Measurements from ENCODE around the gene ULK4. TPM values are rescaled to one million over a fixed set of nuclear protein-coding genes. Genes with fewer than 3 reads are reported as not detected.

The ULK4 gene
- total RNA-seq, 1 experiment from 2014 or later, result 6.3 TPM

DNA sequence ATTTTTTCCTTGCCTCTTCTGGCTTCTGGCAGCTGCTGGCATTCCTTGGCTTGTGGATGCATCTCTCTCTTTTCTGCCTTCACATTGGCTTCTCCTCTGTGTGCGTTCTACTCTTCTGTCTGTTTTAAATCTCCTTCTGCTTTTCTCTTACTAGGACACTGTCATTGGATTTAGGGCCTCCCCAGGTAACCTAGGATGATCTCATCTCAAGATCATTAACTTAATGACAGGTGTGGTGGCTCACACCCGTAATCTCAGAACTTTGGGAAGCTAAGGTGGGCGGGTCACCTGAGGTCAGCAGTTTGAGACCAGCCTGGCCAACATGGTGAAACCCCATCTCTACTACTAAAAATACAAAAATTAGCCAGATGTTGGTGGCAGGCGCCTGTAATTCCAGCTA, 40.9 kb upstream of the ULK4 start:
- Histone ChIP-seq H4K20me1 (ENCODE audit: insufficient read depth) (no peaks in the 10 kb centered on the region), H3K4me3 (replicated peaks in 1 of 2; ENCODE audit: low read depth in 1 of 2, low read length in 2 of 2) (no peak overlapping the region), H3K36me3 (ENCODE audit: control insufficient read depth in 1 of 2, insufficient read depth in 2 of 2, low read length in 2 of 2) (no peaks in the 10 kb centered on the region), H3K4me2 (ENCODE audit: low read length) (no peak overlapping the region), H3K9me2 (ENCODE audit: insufficient read depth) (no peaks in the 10 kb centered on the region), H3K4me1 (ENCODE audit: control insufficient read depth in 1 of 2, insufficient read depth in 2 of 2, low read length in 2 of 2) (no peaks in the 10 kb centered on the region), H2AFZ (ENCODE audit: low read depth, low read length, poor library complexity, severe bottlenecking) (no peak overlapping the region), H3K79me2 (ENCODE audit: insufficient read depth, low read length) (no peaks in the 10 kb centered on the region), H3K27me3 (ENCODE audit: insufficient read depth, low read length) (no peaks in the 10 kb centered on the region), H3K9ac (ENCODE audit: low read length) (no peak overlapping the region), H3K27ac (ENCODE audit: low read depth, low read length) (no peak overlapping the region), H3K9me3 (ENCODE audit: control insufficient read depth in 1 of 2, insufficient read depth in 1 of 2, low read depth in 1 of 2, low read length in 2 of 2) (no peaks in the 10 kb centered on the region)
- ChIA-PET RAD21 (ENCODE audit: low non-redundant PET in 1 of 2, low total read pairs in 2 of 2, uncharacterized antibody in 2 of 2, unreplicated experiment in 2 of 2) (no interaction called here), CTCF (no interaction called here), POLR2A (no interaction called here)
- ATAC-seq, result no peak
- intact Hi-C loops (cut with micrococcal nuclease), result no loop called here
- BruUV-seq (replicated peaks), result no TSS peak
- TF ChIP-seq FOSL1 (IDR thresholded peaks at IDR 0.05; ENCODE audit: low read depth), result no peak
- TF ChIP-seq, protein P1, sequence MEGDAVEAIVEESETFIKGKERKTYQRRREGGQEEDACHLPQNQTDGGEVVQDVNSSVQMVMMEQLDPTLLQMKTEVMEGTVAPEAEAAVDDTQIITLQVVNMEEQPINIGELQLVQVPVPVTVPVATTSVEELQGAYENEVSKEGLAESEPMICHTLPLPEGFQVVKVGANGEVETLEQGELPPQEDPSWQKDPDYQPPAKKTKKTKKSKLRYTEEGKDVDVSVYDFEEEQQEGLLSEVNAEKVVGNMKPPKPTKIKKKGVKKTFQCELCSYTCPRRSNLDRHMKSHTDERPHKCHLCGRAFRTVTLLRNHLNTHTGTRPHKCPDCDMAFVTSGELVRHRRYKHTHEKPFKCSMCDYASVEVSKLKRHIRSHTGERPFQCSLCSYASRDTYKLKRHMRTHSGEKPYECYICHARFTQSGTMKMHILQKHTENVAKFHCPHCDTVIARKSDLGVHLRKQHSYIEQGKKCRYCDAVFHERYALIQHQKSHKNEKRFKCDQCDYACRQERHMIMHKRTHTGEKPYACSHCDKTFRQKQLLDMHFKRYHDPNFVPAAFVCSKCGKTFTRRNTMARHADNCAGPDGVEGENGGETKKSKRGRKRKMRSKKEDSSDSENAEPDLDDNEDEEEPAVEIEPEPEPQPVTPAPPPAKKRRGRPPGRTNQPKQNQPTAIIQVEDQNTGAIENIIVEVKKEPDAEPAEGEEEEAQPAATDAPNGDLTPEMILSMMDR (IDR thresholded peaks at IDR 0.05 in 2 of 3, conservative IDR thresholded peaks at IDR 0.05 in 1 of 3; ENCODE audit: borderline replicate concordance in 1 of 3, insufficient read depth in 1 of 3, low read depth in 2 of 3, low read length in 2 of 3), result no peak
- no peak for TF ChIP-seq EGR1 (IDR thresholded peaks at IDR 0.05; ENCODE audit: low read depth)
- no peak for TF ChIP-seq CBX3 (IDR thresholded peaks at IDR 0.05; ENCODE audit: low read depth)
- no peak for TF ChIP-seq EZH2phosphoT487 (IDR thresholded peaks at IDR 0.05; ENCODE audit: borderline replicate concordance)
- no peak for TF ChIP-seq ZNF274 (IDR thresholded peaks at IDR 0.05; ENCODE audit: low read depth, low read length)
- no peak for TF ChIP-seq YY1 (IDR thresholded peaks at IDR 0.05; ENCODE audit: extremely low read depth, insufficient replicate concordance, low read depth, low read length)
- TF ChIP-seq ELF1 (IDR thresholded peaks at IDR 0.05; ENCODE audit: borderline replicate concordance, low read depth), result no peak
- no peak for TF ChIP-seq SP1 (IDR thresholded peaks at IDR 0.05; ENCODE audit: low read depth)
- TF ChIP-seq, protein P2, sequence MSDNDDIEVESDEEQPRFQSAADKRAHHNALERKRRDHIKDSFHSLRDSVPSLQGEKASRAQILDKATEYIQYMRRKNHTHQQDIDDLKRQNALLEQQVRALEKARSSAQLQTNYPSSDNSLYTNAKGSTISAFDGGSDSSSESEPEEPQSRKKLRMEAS (IDR thresholded peaks at IDR 0.05), result no peak
- TF ChIP-seq CEBPB (IDR thresholded peaks at IDR 0.05; ENCODE audit: low read depth), result no peak
- no peak for TF ChIP-seq EZH2 (IDR thresholded peaks at IDR 0.05)
- TF ChIP-seq, protein P3, sequence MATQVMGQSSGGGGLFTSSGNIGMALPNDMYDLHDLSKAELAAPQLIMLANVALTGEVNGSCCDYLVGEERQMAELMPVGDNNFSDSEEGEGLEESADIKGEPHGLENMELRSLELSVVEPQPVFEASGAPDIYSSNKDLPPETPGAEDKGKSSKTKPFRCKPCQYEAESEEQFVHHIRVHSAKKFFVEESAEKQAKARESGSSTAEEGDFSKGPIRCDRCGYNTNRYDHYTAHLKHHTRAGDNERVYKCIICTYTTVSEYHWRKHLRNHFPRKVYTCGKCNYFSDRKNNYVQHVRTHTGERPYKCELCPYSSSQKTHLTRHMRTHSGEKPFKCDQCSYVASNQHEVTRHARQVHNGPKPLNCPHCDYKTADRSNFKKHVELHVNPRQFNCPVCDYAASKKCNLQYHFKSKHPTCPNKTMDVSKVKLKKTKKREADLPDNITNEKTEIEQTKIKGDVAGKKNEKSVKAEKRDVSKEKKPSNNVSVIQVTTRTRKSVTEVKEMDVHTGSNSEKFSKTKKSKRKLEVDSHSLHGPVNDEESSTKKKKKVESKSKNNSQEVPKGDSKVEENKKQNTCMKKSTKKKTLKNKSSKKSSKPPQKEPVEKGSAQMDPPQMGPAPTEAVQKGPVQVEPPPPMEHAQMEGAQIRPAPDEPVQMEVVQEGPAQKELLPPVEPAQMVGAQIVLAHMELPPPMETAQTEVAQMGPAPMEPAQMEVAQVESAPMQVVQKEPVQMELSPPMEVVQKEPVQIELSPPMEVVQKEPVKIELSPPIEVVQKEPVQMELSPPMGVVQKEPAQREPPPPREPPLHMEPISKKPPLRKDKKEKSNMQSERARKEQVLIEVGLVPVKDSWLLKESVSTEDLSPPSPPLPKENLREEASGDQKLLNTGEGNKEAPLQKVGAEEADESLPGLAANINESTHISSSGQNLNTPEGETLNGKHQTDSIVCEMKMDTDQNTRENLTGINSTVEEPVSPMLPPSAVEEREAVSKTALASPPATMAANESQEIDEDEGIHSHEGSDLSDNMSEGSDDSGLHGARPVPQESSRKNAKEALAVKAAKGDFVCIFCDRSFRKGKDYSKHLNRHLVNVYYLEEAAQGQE (IDR thresholded peaks at IDR 0.05; ENCODE audit: low read depth), result no peak
- TF ChIP-seq SRF (IDR thresholded peaks at IDR 0.05; ENCODE audit: low read depth), result no peak
- no peak for TF ChIP-seq ZFX (IDR thresholded peaks at IDR 0.05)
- TF ChIP-seq, protein P4, sequence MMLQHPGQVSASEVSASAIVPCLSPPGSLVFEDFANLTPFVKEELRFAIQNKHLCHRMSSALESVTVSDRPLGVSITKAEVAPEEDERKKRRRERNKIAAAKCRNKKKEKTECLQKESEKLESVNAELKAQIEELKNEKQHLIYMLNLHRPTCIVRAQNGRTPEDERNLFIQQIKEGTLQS (IDR thresholded peaks at IDR 0.05), result no peak
- TF ChIP-seq TCF7L2 (IDR thresholded peaks at IDR 0.05; ENCODE audit: borderline replicate concordance, extremely low read depth, insufficient read depth, insufficient read length), result no peak
- TF ChIP-seq POLR2A (IDR thresholded peaks at IDR 0.05; ENCODE audit: borderline replicate concordance, extremely low read depth, insufficient read depth, insufficient read length), result no peak
- TF ChIP-seq SIN3A (IDR thresholded peaks at IDR 0.05; ENCODE audit: low read depth), result no peak
- TF ChIP-seq, protein P5, sequence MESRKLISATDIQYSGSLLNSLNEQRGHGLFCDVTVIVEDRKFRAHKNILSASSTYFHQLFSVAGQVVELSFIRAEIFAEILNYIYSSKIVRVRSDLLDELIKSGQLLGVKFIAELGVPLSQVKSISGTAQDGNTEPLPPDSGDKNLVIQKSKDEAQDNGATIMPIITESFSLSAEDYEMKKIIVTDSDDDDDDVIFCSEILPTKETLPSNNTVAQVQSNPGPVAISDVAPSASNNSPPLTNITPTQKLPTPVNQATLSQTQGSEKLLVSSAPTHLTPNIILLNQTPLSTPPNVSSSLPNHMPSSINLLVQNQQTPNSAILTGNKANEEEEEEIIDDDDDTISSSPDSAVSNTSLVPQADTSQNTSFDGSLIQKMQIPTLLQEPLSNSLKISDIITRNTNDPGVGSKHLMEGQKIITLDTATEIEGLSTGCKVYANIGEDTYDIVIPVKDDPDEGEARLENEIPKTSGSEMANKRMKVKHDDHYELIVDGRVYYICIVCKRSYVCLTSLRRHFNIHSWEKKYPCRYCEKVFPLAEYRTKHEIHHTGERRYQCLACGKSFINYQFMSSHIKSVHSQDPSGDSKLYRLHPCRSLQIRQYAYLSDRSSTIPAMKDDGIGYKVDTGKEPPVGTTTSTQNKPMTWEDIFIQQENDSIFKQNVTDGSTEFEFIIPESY (IDR thresholded peaks at IDR 0.05; ENCODE audit: extremely low read depth, insufficient replicate concordance, low read length), result no peak
- DNase-seq (ENCODE audit: low read depth, low spot score), result no peak
